CD1c-positive myeloid dendritic cell (primary cell): ENCODE measurements around the gene FUNDC1.

Source experiments
- DNase-seq: peaks from one replicate; pipeline ENCODE4 v3.0.0-alpha.2; 2016; ENCODE audit errors: extremely low spot score

FUNDC1 gene

GRCh38 chrX:44480591-44480990, 62.1 kb downstream of the FUNDC1 start:
- no peak for DNase-seq

GRCh38 chrX:44474410-44474809, 68.2 kb downstream of the FUNDC1 start:
- DNase-seq, result no peak
